A172 (cell line): ENCODE data around the gene NR3C2. TPM values are rescaled to one million over a fixed set of nuclear protein-coding genes. Genes with fewer than 3 reads are reported as not detected.
A peak's percentile ranks its signal among the peaks of the same experiment; 100 is the strongest.

Experiments used
- DNase-seq: peaks from one replicate; pipeline ENCODE4 v3.0.0-alpha.2; 2015; ENCODE audit warnings: low spot score
- total RNA-seq: library from RNA; depleted of rRNA; stranded (reverse); fragments of >200 nt; shearing (Covaris generic); gene quantifications from 2 replicates; pipeline ENCODE4 v1.2.3, GENCODE V29; 2014

The NR3C2 gene
- total RNA-seq, 1 experiment from 2014 or later = 1.3 TPM

DNA sequence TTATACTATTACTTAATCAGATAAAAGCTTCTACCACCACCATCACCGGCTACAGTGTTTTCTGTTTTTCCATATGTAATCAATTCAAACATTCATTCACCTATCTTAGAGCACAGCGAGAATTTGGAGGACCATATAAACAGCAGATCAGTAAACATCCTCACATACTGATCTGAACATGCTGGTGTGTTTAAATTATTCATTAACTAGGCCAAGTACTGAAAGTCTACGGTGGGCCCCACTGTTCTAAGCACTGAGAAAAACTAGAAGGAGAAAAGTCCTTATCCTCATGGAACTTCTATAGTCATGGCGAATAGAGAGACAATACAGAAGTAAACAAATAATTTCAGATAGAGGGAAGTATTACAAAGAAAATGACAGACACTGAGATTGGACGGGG, 176.6 kb downstream of the NR3C2 start:
- no peak for DNase-seq

DNA sequence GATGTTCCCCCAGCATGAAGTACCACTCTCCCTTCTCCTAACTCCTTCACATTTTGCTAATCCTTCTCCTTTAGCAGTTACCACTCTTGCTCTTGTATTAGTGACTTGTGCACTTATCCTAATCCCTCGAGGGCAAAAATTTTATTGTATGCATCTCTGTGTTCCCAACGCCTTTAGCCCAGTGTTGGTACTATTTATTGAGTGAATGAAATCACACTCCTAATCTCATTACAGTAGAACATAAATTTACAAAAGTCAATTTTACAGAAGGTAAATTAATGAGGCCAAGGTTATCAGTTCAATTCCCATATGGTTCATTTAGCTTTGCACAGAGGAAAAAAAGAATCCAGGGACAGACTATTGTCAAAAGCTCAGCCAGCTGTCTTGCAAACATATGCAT, 178.4 kb downstream of the NR3C2 start:
- no peak for DNase-seq

GRCh38 chr4:148263127-148263526, 179.1 kb downstream of the NR3C2 start:
- DNase-seq = no peak

DNA sequence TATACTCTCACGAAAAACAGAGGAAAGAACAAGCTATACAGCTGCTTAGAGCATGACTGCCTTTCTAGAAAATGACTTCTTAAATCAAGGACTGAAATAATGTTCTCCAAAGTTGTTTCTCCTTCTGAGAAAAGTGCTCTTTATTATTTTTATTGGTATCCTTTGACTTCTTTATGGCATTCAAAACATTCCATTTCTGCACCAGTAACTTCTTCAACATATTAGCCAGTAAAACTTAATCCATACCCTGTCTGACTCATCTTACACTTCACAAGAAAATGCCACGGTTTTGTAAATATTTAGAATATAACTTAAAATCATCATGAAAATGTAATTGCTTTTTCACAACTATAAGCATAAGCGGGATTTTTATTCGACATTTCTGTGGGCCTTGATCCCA, 180.4 kb downstream of the NR3C2 start:
- peak; percentile 55 for DNase-seq

- DNase-seq = no peak
These were observed 182.4 kb downstream of the NR3C2 start for GRCh38 chr4:148259841-148260240.

GRCh38 chr4:148258535-148258934, 183.7 kb downstream of the NR3C2 start:
- DNase-seq = no peak

DNA sequence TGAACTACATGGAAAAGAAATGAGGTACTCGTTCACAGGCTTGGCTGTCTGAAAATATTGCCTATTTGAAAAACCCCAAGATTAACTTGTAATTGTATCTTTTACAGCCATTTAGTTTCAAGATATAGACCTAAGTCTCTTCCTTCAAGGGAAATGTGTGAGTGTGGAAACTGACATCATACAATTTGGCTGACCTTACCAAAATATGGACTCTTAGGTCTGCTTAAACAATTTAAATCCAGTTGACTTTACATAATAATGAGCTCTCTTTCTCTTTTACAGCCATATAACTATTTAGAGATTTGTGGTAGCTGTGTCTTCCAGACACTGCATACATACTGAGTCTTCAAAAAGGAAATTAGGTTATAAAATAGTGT, 186.9 kb downstream of the NR3C2 start:
- no peak for DNase-seq

DNA sequence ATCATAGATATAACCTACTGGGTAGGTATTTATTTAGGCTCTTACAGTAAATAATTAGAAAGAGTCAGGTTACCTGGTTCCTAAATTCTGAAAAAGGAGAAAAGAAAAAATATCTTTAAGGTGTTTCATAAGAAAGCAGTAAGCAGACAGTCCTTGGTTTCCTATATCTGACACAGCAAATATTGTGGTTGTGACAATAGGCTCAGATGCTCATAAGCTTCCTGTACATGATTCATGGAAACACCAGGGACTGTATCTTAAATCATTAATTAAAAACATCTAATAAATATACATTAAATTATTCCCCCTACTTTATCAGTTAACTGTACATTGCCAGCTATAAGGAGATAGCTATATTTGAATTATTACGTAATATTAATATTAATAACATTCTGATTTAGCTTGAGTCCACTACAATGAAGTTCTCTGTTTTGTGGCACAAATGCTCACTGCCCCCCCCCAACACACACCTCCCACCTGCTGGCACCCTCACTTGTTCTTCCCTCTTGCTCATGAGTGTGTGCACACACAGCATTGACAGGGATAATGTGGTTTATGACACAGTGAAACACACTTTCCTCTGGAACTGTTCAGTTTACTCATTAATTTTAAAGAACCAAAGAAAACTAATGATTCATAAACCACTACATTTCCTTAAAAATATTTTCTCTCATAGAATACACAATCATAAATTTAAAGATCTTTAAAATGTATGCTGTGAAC, 187.4 kb downstream of the NR3C2 start:
- DNase-seq = no peak

GRCh38 chr4:148253768-148254167, 188.4 kb downstream of the NR3C2 start:
- DNase-seq = no peak

DNA sequence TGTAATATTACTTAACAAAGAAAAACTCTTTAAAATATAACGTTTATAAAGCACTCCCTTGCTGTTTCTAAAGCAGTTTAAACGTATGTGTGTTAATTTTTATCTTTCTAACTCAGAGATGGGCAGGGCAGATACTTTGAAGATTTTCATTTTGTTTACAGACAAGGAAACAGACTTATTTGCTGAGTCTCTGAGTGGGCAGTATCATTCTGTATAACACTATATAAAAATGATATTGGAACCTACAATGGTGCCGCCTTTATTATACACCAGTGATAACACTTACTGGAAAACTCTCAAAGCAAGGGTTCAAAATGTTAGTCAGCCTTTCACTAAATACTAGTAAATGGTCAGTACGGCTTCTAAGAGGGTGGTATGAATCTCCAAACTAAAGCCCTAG, 193.4 kb downstream of the NR3C2 start:
- DNase-seq = no peak

- no peak for DNase-seq
These were observed 197.2 kb downstream of the NR3C2 start for GRCh38 chr4:148245015-148245414.

GRCh38 chr4:148243837-148244236, 198.4 kb downstream of the NR3C2 start:
- DNase-seq = no peak

DNA sequence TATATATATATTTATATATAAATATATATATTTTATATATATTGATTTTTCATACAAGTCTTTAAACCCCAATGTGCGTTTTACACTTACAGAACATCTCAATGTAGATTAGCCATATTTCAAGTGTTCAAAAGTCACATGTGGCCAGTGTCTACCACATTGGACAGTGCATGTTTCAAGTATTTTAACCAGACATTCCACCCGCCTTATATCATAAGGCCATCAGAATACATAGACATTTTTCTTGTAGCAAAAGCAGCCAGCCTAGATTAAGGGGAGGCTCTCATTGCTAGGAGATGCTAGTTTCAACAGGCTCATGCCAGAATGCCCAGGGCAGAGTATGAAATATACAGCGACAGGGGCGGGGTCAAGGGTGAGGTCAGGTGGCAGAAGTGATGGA, 202.0 kb downstream of the NR3C2 start:
- DNase-seq = no peak

GRCh38 chr4:148239494-148239985, 202.7 kb downstream of the NR3C2 start:
- DNase-seq = no peak

GRCh38 chr4:148238811-148239493, 203.3 kb downstream of the NR3C2 start:
- no peak for DNase-seq

DNA sequence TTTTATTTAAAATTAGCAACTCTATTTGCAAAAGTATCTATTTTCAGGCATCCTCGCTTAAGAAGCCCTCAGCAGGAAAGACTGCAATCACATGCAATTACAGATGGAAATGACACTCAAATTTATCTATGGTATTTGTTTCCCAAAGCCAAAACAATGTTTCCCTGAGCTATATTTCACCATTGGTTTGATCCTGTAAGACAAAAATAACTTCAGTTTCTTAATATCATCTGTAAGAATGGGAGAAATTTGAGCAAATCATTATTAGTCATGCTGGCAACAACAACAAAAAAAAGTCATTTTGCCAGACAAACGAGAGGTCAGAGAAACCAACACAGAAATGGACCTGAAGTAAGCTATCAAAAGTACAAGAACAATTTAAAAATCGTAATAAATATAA, 204.1 kb downstream of the NR3C2 start:
- DNase-seq = no peak

- DNase-seq = no peak
These were observed 206.4 kb downstream of the NR3C2 start for GRCh38 chr4:148235809-148236208.

DNA sequence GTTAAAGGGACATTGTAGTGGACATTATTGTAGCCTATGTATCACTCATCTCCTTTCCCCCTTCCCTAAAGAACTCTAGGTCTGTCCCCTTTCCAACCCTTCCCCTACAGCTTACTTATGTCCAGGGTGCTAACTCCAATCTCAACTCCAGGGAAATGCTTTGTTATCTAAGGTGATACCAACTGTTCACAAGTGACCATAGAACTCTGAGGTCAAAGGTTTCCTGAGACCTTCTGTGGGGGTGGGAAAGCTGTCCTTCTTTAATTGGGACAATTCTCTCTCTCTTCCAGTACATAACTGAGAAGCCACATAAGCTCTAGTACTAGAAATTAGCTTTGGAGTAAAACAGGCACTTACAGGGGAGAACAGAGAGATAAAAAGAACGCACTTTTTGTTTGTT, 212.4 kb downstream of the NR3C2 start:
- DNase-seq = no peak

GRCh38 chr4:148229028-148229427, 213.2 kb downstream of the NR3C2 start:
- no peak for DNase-seq

DNA sequence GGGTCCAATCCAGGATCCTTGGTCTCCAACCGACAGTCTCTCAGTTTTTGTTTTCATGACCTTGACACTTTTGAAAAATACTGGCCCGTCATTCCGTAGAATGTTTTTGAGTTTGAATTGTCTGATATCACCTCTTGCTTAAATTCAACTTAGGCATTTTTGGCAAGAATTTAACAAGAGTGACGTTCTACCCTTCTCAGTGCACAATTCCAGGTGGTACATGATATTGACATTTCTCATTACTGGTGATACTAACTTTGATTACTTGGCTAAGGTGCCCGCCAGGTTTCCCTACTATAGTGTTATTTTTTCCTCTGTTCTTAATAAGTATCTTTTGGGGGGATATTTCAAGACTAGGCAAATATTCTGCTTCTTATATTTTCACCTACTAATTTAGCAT, 215.1 kb downstream of the NR3C2 start:
- DNase-seq = no peak

DNA sequence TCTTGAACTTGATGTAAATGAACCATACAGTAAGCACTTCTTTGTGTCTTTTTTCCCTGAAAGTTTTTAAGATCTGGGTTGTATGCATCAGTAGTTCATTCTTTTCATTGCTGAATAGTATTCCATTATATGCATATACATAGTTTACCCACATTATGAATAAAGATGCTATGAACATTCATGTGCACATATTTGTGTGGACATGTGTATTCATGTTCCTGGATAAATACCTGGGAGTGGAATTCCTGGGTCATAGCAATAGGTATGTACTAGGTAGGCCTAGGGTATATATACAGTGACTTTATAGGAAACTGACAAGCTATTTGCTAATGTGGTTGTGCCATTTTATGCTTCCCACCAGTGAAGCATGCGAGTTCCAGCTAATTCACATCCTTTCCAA, 215.9 kb downstream of the NR3C2 start:
- no peak for DNase-seq

- DNase-seq = no peak
These were observed 216.6 kb downstream of the NR3C2 start for GRCh38 chr4:148225639-148226038.

GRCh38 chr4:148224476-148224875, 217.7 kb downstream of the NR3C2 start:
- DNase-seq = no peak
